ENCODE results near the gene FBN2.

- TF ChIP-seq GATA2 (IDR thresholded peaks at IDR 0.05; ENCODE audit: low read depth, low read length), result no peak
- TF ChIP-seq GATA3 (IDR thresholded peaks at IDR 0.05; ENCODE audit: low read depth, low read length), result no peak
These were observed 129.4 kb downstream of the FBN2 start for GRCh38 chr5:128408622-128409021.

Data from SH-SY5Y (cell line).